Hindlimb muscle (tissue), 1 donor: ENCODE measurements around the gene TTYH1. TPM values are rescaled to one million over a fixed set of nuclear protein-coding genes. Genes with fewer than 3 reads are reported as not detected.

Experiments
- DNase-seq: peaks from one replicate; pipeline ENCODE4 v3.0.0-alpha.2; 2013
- polyA plus RNA-seq: library from polyadenylated mRNA; unstranded; fragments of 120-200 nt; gene quantifications from one replicate; pipeline ENCODE4 v1.2.1, GENCODE V29; 2013; ENCODE audit not compliant: insufficient read length

TTYH1 gene
- polyA plus RNA-seq, 1 donor = 3.2 TPM

GRCh38 chr19:54424660-54425381 lies 9.6 kb downstream of the TTYH1 start:
- DNase-seq = no peak

- no peak for DNase-seq
Observed at GRCh38 chr19:54425382-54425723, 10.1 kb downstream of the TTYH1 start.

GRCh38 chr19:54426291-54426931 lies 11.1 kb downstream of the TTYH1 start:
- no peak for DNase-seq

GRCh38 chr19:54427586-54427985 lies 12.3 kb downstream of the TTYH1 start:
- no peak for DNase-seq

- DNase-seq = no peak
Observed at GRCh38 chr19:54428323-54429175, 13.3 kb downstream of the TTYH1 start.

GRCh38 chr19:54429176-54429495 lies 13.9 kb downstream of the TTYH1 start:
- DNase-seq = no peak

- no peak for DNase-seq
Observed at GRCh38 chr19:54429545-54430227, 14.4 kb downstream of the TTYH1 start.

GRCh38 chr19:54430306-54431254 lies 15.3 kb downstream of the TTYH1 start:
- peak; percentile 59 for DNase-seq

- no peak for DNase-seq
Observed at GRCh38 chr19:54431255-54431838, 16.1 kb downstream of the TTYH1 start.

GRCh38 chr19:54432144-54432738 lies 17.0 kb downstream of the TTYH1 start:
- DNase-seq = no peak

GRCh38 chr19:54433697-54434096 lies 18.4 kb downstream of the TTYH1 start:
- no peak for DNase-seq

- no peak for DNase-seq
Observed at GRCh38 chr19:54434112-54434872, 19.0 kb downstream of the TTYH1 start.

GRCh38 chr19:54434873-54435214 lies 19.6 kb downstream of the TTYH1 start:
- no peak for DNase-seq

GRCh38 chr19:54435551-54436016 lies 20.3 kb downstream of the TTYH1 start:
- no peak for DNase-seq

- DNase-seq = no peak
Observed at GRCh38 chr19:54436031-54436523, 20.8 kb downstream of the TTYH1 start.

- DNase-seq = no peak
Observed at GRCh38 chr19:54436628-54437252, 21.5 kb downstream of the TTYH1 start.

- no peak for DNase-seq
Observed at GRCh38 chr19:54439174-54439851, 24.0 kb downstream of the TTYH1 start.

GRCh38 chr19:54440641-54441040 lies 25.4 kb downstream of the TTYH1 start:
- DNase-seq = no peak

GRCh38 chr19:54444737-54445136 lies 29.5 kb downstream of the TTYH1 start:
- no peak for DNase-seq
